Measurements from ENCODE around the gene CEP89. TPM values are rescaled to one million over a fixed set of nuclear protein-coding genes. Genes with fewer than 3 reads are reported as not detected.
"Not testable (repeated sequence)": the region's sequence is repeated elsewhere in the genome, so short reads cannot be mapped to it uniquely, and the experiment has no call there.

CEP89 gene
- total and polyA plus RNA-seq, 7 experiments from 2014 or later: 7.4 to 22.4 (median 12.4) TPM

GRCh38 chr19:33000910-33001309 is 29.2 kb upstream of the CEP89 start:
- H3K9me3 ChIP-seq (ENCODE audit: control insufficient read depth in 2 of 3, low read length in 3 of 3): no peaks in the 10 kb centered on the region
- H3K27ac ChIP-seq (ENCODE audit: low read depth, low read length): no peak overlapping the region
- CTCF ChIA-PET: no interaction called here
- Mint-ChIP-seq H3K36me3 (no peaks in the 10 kb centered on the region), H3K27me3 (peaks cover 0 to 5% (median 0%) of the 10 kb centered on the region in 5 donors), H3K4me1 (peaks cover 10 to 22% (median 16%) of the 10 kb centered on the region in 7 donors), H3K27ac (peak overlapping the region in 5 of 9 donors; percentile 14 to 84 (median 70)), H3K9me3 (peaks cover 0 to 1% (median 0%) of the 10 kb centered on the region in 11 donors), H3K4me3 (peak overlapping the region in 7 of 10 donors; percentile 27 to 82 (median 62))
- intact Hi-C loops (cut with micrococcal nuclease): no loop called here
- no peak overlapping the region for H3K4me3 ChIP-seq (ENCODE audit: low read length)
- POLR2A ChIA-PET: no interaction called here
- H3K36me3 ChIP-seq (ENCODE audit: control insufficient read depth in 2 of 3, insufficient read depth in 3 of 3, low read length in 3 of 3): no peaks in the 10 kb centered on the region
- ATAC-seq (no peak), DNase-seq (no peak)
- no peaks in the 10 kb centered on the region for H3K27me3 ChIP-seq (ENCODE audit: control insufficient read depth in 2 of 2, insufficient read depth in 2 of 2, low read length in 2 of 2)
- H3K4me1 ChIP-seq (ENCODE audit: control insufficient read depth in 2 of 2, insufficient read depth in 2 of 2, low read length in 2 of 2): peaks cover 3% of the 10 kb centered on the region in 2 donors

GRCh38 chr19:33000510-33000909 is 28.8 kb upstream of the CEP89 start:
- intact Hi-C loops (cut with micrococcal nuclease): no loop called here
- Histone ChIP-seq H3K27me3 (ENCODE audit: control insufficient read depth in 2 of 2, insufficient read depth in 2 of 2, low read length in 2 of 2) (no peaks in the 10 kb centered on the region), H3K4me1 (ENCODE audit: control insufficient read depth in 2 of 2, insufficient read depth in 2 of 2, low read length in 2 of 2) (peaks cover 3% of the 10 kb centered on the region in 2 donors), H3K27ac (ENCODE audit: low read depth, low read length) (no peak overlapping the region), H3K9me3 (ENCODE audit: control insufficient read depth in 2 of 3, low read length in 3 of 3) (no peaks in the 10 kb centered on the region), H3K36me3 (ENCODE audit: control insufficient read depth in 2 of 3, insufficient read depth in 3 of 3, low read length in 3 of 3) (no peaks in the 10 kb centered on the region), H3K4me3 (ENCODE audit: low read length) (no peak overlapping the region)
- peak in 7 of 9 donors; percentile 11 to 29 (median 24) for DNase-seq
- Mint-ChIP-seq H3K4me1 (peaks cover 10 to 22% (median 16%) of the 10 kb centered on the region in 7 donors), H3K27me3 (peaks cover 0 to 5% (median 0%) of the 10 kb centered on the region in 5 donors), H3K27ac (peak overlapping the region in 8 of 9 donors; percentile 14 to 84 (median 58)), H3K9me3 (peaks cover 0 to 1% (median 0%) of the 10 kb centered on the region in 11 donors), H3K4me3 (peak overlapping the region; percentile 21 to 82 (median 59)), H3K36me3 (no peaks in the 10 kb centered on the region)
- ATAC-seq: peak; percentile 27
- ChIA-PET CTCF (no interaction called here), POLR2A (no interaction called here)

GRCh38 chr19:32998722-32999121 is 27.0 kb upstream of the CEP89 start:
- no peak for ATAC-seq
- Mint-ChIP-seq H3K27ac (peak overlapping the region in 6 of 9 donors; percentile 20 to 62 (median 54)), H3K36me3 (no peaks in the 10 kb centered on the region), H3K9me3 (peaks cover 0 to 1% (median 0%) of the 10 kb centered on the region in 11 donors), H3K4me1 (peaks cover 10 to 22% (median 16%) of the 10 kb centered on the region in 7 donors), H3K27me3 (peaks cover 0 to 5% (median 0%) of the 10 kb centered on the region in 5 donors), H3K4me3 (peak overlapping the region in 1 of 10 donors; percentile 32)
- ChIA-PET CTCF (no interaction called here), POLR2A (no interaction called here)
- Histone ChIP-seq H3K27me3 (ENCODE audit: control insufficient read depth in 2 of 2, insufficient read depth in 2 of 2, low read length in 2 of 2) (no peaks in the 10 kb centered on the region), H3K36me3 (ENCODE audit: control insufficient read depth in 2 of 3, insufficient read depth in 3 of 3, low read length in 3 of 3) (no peaks in the 10 kb centered on the region), H3K9me3 (ENCODE audit: control insufficient read depth in 2 of 3, low read length in 3 of 3) (no peaks in the 10 kb centered on the region), H3K4me3 (ENCODE audit: low read length) (no peak overlapping the region), H3K27ac (ENCODE audit: low read depth, low read length) (no peak overlapping the region), H3K4me1 (ENCODE audit: control insufficient read depth in 2 of 2, insufficient read depth in 2 of 2, low read length in 2 of 2) (peaks cover 3% of the 10 kb centered on the region in 2 donors)
- DNase-seq: no peak
- intact Hi-C loops (cut with micrococcal nuclease): no loop called here

GRCh38 chr19:32997716-32998355 is 26.1 kb upstream of the CEP89 start:
- H3K27ac ChIP-seq (ENCODE audit: low read depth, low read length): no peak overlapping the region
- Mint-ChIP-seq H3K9me3 (peaks cover 0 to 1% (median 0%) of the 10 kb centered on the region in 11 donors), H3K27ac (peak overlapping the region in 4 of 9 donors; percentile 32 to 70 (median 56)), H3K27me3 (peaks cover 0 to 5% (median 0%) of the 10 kb centered on the region in 5 donors), H3K4me3 (no peak overlapping the region), H3K4me1 (peaks cover 10 to 22% (median 16%) of the 10 kb centered on the region in 7 donors), H3K36me3 (no peaks in the 10 kb centered on the region)
- POLR2A ChIA-PET: no interaction called here
- ATAC-seq (no peak), DNase-seq (no peak)
- intact Hi-C loops (cut with micrococcal nuclease): no loop called here
- CTCF ChIA-PET: no interaction called here
- no peak overlapping the region for H3K4me3 ChIP-seq (ENCODE audit: low read length)
- H3K27me3 ChIP-seq (ENCODE audit: control insufficient read depth in 2 of 2, insufficient read depth in 2 of 2, low read length in 2 of 2): no peaks in the 10 kb centered on the region
- H3K36me3 ChIP-seq (ENCODE audit: control insufficient read depth in 2 of 3, insufficient read depth in 3 of 3, low read length in 3 of 3): no peaks in the 10 kb centered on the region
- H3K4me1 ChIP-seq (ENCODE audit: control insufficient read depth in 2 of 2, insufficient read depth in 2 of 2, low read length in 2 of 2): peaks cover 3% of the 10 kb centered on the region in 2 donors
- H3K9me3 ChIP-seq (ENCODE audit: control insufficient read depth in 2 of 3, low read length in 3 of 3): no peaks in the 10 kb centered on the region

GRCh38 chr19:32997061-32997464 is 25.3 kb upstream of the CEP89 start:
- Mint-ChIP-seq H3K4me1 (peaks cover 10 to 22% (median 16%) of the 10 kb centered on the region in 7 donors), H3K27ac (peak overlapping the region in 1 of 9 donors; percentile 45)
- intact Hi-C loops (cut with micrococcal nuclease); H3K27me3 ChIP-seq (ENCODE audit: control insufficient read depth in 2 of 2, insufficient read depth in 2 of 2, low read length in 2 of 2); H3K4me3 Mint-ChIP-seq; H3K9me3 Mint-ChIP-seq; H3K36me3 Mint-ChIP-seq; H3K9me3 ChIP-seq (ENCODE audit: control insufficient read depth in 2 of 3, low read length in 3 of 3); H3K4me1 ChIP-seq (ENCODE audit: control insufficient read depth in 2 of 2, insufficient read depth in 2 of 2, low read length in 2 of 2); CTCF ChIA-PET; DNase-seq; H3K27me3 Mint-ChIP-seq; H3K4me3 ChIP-seq (ENCODE audit: low read length); H3K36me3 ChIP-seq (ENCODE audit: control insufficient read depth in 2 of 3, insufficient read depth in 3 of 3, low read length in 3 of 3); ATAC-seq; H3K27ac ChIP-seq (ENCODE audit: low read depth, low read length); POLR2A ChIA-PET: not testable (repeated sequence)

- H3K4me1 ChIP-seq (ENCODE audit: control insufficient read depth in 2 of 2, insufficient read depth in 2 of 2, low read length in 2 of 2); H3K4me3 ChIP-seq (ENCODE audit: low read length); H3K9me3 ChIP-seq (ENCODE audit: control insufficient read depth in 2 of 3, low read length in 3 of 3); DNase-seq; H3K27ac Mint-ChIP-seq; H3K27ac ChIP-seq (ENCODE audit: low read depth, low read length); H3K36me3 Mint-ChIP-seq; H3K27me3 Mint-ChIP-seq; H3K9me3 Mint-ChIP-seq; H3K4me3 Mint-ChIP-seq; CTCF ChIA-PET; H3K27me3 ChIP-seq (ENCODE audit: control insufficient read depth in 2 of 2, insufficient read depth in 2 of 2, low read length in 2 of 2); POLR2A ChIA-PET; intact Hi-C loops (cut with micrococcal nuclease); ATAC-seq; H3K36me3 ChIP-seq (ENCODE audit: control insufficient read depth in 2 of 3, insufficient read depth in 3 of 3, low read length in 3 of 3): not testable (repeated sequence)
- H3K4me1 Mint-ChIP-seq: peaks cover 15 to 27% (median 23%) of the 10 kb centered on the region in 7 donors
Measured at GRCh38 chr19:32995966-32996365, 24.2 kb upstream of the CEP89 start.

- Mint-ChIP-seq H3K36me3 (peaks cover 0 to 6% (median 0%) of the 10 kb centered on the region in 5 donors), H3K27ac (no peak overlapping the region), H3K27me3 (no peaks in the 10 kb centered on the region), H3K9me3 (no peaks in the 10 kb centered on the region), H3K4me1 (peaks cover 5 to 9% (median 7%) of the 10 kb centered on the region in 7 donors), H3K4me3 (no peak overlapping the region)
- Histone ChIP-seq H3K27ac (ENCODE audit: low read depth, low read length) (no peak overlapping the region), H3K4me3 (ENCODE audit: low read length) (no peak overlapping the region), H3K4me1 (ENCODE audit: control insufficient read depth in 2 of 2, insufficient read depth in 2 of 2, low read length in 2 of 2) (no peaks in the 10 kb centered on the region), H3K27me3 (ENCODE audit: control insufficient read depth in 2 of 2, insufficient read depth in 2 of 2, low read length in 2 of 2) (no peaks in the 10 kb centered on the region), H3K9me3 (ENCODE audit: control insufficient read depth in 2 of 3, low read length in 3 of 3) (no peaks in the 10 kb centered on the region), H3K36me3 (ENCODE audit: control insufficient read depth in 2 of 3, insufficient read depth in 3 of 3, low read length in 3 of 3) (no peaks in the 10 kb centered on the region)
- ChIA-PET CTCF (interaction anchor here (1.0 kb wide), 1 partner anchor 13 kb away, joined by 3 read pairs; no protein-coding TSS in a partner anchor), POLR2A (no interaction called here)
- no peak for DNase-seq
- ATAC-seq: no peak
- intact Hi-C loops (cut with micrococcal nuclease): no loop called here
Measured at GRCh38 chr19:32988724-32989123, 17.0 kb upstream of the CEP89 start.

Measured in naive thymus-derived CD4-positive, alpha-beta T cell (primary cell).